Measurements from ENCODE around the gene TFPT.

TFPT gene

GRCh38 chr19:54137699-54138488 is 22.4 kb upstream of the TFPT start, which contains the start of gene CNOT3:
TSS of gene CNOT3 (plus strand) at chr19:54137762. CDS start at chr19:54142979, 5,217 bp downstream.
- no peak for DNase-seq (ENCODE audit: low read depth)
- H3K4me3 ChIP-seq (ENCODE audit: low read depth, low read length), result peak within 1 kb of the TSS; percentile 70
- TF ChIP-seq CTCF (IDR thresholded peaks at IDR 0.05; ENCODE audit: control insufficient read depth, extremely low read depth, insufficient read depth), result no peak

- TF ChIP-seq CTCF (IDR thresholded peaks at IDR 0.05; ENCODE audit: control insufficient read depth, extremely low read depth, insufficient read depth), result no peak
- peak; percentile 100 for DNase-seq (ENCODE audit: low read depth)
- H3K4me3 ChIP-seq (ENCODE audit: low read depth, low read length), result peak overlapping the region; percentile 70
These were observed 21.6 kb upstream of the TFPT start for GRCh38 chr19:54136864-54137698.

- no peak for TF ChIP-seq CTCF (IDR thresholded peaks at IDR 0.05; ENCODE audit: control insufficient read depth, extremely low read depth, insufficient read depth)
- no peak for DNase-seq (ENCODE audit: low read depth)
- H3K4me3 ChIP-seq (ENCODE audit: low read depth, low read length), result peak overlapping the region; percentile 70
These were observed 20.8 kb upstream of the TFPT start for GRCh38 chr19:54136086-54136863.

GRCh38 chr19:54133957-54134590 is 18.6 kb upstream of the TFPT start:
- no peak overlapping the region for H3K4me3 ChIP-seq (ENCODE audit: low read depth, low read length)
- no peak for DNase-seq (ENCODE audit: low read depth)
- TF ChIP-seq CTCF (IDR thresholded peaks at IDR 0.05; ENCODE audit: control insufficient read depth, extremely low read depth, insufficient read depth), result no peak

- no peak for TF ChIP-seq CTCF (IDR thresholded peaks at IDR 0.05; ENCODE audit: control insufficient read depth, extremely low read depth, insufficient read depth)
- no peak for DNase-seq (ENCODE audit: low read depth)
- H3K4me3 ChIP-seq (ENCODE audit: low read depth, low read length), result no peak overlapping the region
These were observed 18.0 kb upstream of the TFPT start for GRCh38 chr19:54133312-54133956.

GRCh38 chr19:54129617-54129996 is 14.2 kb upstream of the TFPT start:
- no peak overlapping the region for H3K4me3 ChIP-seq (ENCODE audit: low read depth, low read length)
- no peak for DNase-seq (ENCODE audit: low read depth)
- no peak for TF ChIP-seq CTCF (IDR thresholded peaks at IDR 0.05; ENCODE audit: control insufficient read depth, extremely low read depth, insufficient read depth)

All from LNCaP clone FGC (cell line).